Mammary epithelial cell (primary cell): Measurements from ENCODE around the gene LIX1L.

Experiments
- CTCF ChIP-seq, 2 donors: IDR thresholded peaks in 1 of 2; conservative IDR thresholded peaks in 1 of 2; 2 replicates each; pipeline ENCODE4 v1.5.1; 2011 to 2012; ENCODE audit warnings: inconsistent platforms in 2 of 2, low read length in 2 of 2, mild to moderate bottlenecking in 2 of 2, control low read depth in 1 of 2, low read depth in 1 of 2; ENCODE audit not compliant: insufficient read depth in 1 of 2; ENCODE audit errors: extremely low read depth in 1 of 2
- EZH2 ChIP-seq: IDR thresholded peaks from 2 replicates; pipeline ENCODE4 v1.6.1; 2012; ENCODE audit warnings: low read length, inconsistent platforms, borderline replicate concordance

- TF ChIP-seq EZH2 (no peak), CTCF (conservative IDR thresholded peaks at IDR 0.05 in 1 of 2, IDR thresholded peaks at IDR 0.05 in 1 of 2; ENCODE audit: extremely low read depth in 1 of 2, insufficient read depth in 1 of 2, low read depth in 1 of 2, low read length in 2 of 2) (no peak)
Measured at GRCh38 chr1:145906954-145907753, 50.7 kb downstream of the LIX1L start.
